Right kidney (tissue), 9 donors: ENCODE data around the gene CD40LG.

Source experiments
- DNase-seq: peaks from one replicate; pipeline ENCODE4 v3.0.0-alpha.2; 2016
- long read RNA-seq, 8 donors: transcript quantifications; one replicate each; lab custom pipeline, GENCODE V29; 2026

CD40LG gene
- long read RNA-seq, donor 1 = 0 reads
- long read RNA-seq, donor 2 = 0 reads
- long read RNA-seq, donor 3 = 0 reads
- long read RNA-seq, donor 4 = 0 reads
- long read RNA-seq, donor 5 = 0 reads
- long read RNA-seq, donor 6 = 0 reads
- long read RNA-seq, donor 7 = 0 reads
- long read RNA-seq, donor 8 = 0 reads

DNA sequence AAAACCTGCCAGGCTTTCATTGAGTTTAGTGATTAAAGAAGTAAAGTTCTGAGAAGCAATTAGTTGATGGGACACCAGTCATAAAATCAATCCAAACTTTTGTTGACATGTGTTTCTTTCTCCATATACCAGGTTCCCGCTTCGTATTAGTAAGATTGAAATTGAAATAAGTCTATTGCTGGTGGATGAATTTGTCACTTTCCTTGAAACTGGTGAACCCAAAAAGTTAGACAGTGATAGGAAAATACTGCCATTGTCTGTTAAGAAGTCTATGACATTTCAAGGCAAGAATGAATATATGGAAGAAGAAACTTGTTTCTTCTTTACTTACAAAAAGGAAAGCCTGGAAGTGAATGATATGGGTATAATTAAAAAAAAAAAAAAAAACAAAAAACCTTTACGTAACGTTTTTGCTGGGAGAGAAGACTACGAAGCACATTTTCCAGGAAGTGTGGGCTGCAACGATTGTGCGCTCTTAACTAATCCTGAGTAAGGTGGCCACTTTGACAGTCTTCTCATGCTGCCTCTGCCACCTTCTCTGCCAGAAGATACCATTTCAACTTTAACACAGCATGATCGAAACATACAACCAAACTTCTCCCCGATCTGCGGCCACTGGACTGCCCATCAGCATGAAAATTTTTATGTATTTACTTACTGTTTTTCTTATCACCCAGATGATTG is at the start of gene CD40LG:
Gene CD40LG, plus strand, starts transcription at position 482 of the 684 bp plus-strand sequence. Its CDS starts 91 bp downstream, at position 573.
- no peak for DNase-seq

DNA sequence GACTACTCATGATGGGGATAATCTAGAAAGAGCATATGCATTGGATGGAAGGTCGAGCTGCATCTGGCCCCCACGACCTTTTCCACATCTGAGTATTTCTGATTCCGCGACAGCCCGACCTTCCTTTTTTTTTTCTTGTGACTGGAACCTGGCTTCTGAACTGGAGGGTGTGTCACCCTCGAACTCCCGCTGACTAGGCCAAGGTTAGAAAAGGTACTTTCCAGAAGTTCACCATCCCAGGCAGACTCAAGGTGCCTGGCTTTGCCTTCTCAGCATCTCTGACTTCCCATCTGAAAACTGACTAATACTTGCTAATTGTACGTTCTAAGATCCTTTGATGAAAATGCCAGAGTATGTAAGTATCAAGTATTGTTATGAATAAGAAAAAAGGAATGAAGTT is 49.3 kb upstream of the CD40LG start:
- no peak for DNase-seq

DNA sequence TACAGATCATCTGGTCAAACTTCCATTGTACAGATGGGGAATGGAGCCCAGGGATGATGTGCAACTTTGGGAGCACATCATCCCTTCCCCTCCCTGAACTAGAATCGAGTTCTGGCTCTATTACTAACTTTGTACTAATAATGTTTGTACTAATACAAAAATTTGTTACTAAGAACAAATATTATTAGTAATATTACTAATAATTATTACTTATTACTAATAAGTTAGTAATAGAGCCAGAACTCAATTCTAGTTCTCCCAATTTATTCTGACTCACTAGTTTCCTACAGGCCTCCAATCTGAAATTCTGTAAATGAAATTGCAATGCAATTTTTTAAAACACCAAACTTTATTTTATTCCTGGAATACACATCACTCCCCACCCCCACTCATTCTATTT is 47.9 kb upstream of the CD40LG start:
- DNase-seq = no peak

DNA sequence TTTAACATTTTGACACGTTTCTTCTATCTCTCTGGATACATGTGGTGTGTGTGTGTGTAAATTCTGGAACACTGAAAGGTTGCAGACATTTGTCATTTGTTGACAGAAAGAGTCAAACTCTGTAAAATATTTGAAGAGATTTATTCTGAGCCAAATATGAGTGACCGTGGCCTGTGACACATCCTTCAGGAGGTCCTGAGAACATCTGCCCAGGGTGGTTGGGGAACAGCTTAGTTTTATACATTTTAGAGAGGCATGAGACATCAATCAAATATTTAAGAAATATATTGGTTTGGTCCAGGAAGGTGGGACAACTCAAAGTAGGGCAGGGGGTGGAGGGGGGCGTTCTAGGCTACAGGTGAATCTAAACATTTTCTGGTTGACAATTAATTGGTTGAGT is 40.7 kb upstream of the CD40LG start:
- DNase-seq = no peak

DNA sequence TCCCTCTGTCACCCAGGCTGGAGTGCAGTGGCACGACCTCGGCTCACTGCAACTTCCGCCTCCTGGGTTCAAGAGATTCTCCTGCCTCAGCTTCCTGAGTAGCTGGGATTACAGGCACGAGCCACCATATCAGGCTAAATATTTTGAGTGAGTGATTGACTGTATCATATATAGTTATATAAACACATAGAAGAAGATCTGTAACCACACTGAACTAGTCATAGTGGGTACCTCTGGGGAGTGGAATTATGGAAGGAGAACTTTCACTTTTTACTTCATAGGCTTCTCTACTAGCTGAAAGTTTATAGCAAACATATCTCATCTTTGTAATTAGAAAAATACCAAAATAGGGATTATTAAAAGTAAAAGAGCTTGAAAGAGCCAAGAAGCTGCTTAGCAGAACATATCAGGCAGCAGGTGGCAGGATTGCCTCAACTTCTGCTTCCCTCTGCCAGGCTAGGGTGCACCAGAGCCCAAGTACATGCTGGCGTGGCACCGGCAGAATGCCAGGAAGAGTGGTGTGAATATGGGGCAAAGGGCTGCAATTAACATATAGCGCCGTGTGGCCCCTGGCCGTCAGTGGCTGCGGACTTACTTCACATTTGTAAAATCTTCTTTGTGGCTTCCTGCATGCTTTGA is 39.5 kb upstream of the CD40LG start:
- peak; percentile 1 for DNase-seq

DNA sequence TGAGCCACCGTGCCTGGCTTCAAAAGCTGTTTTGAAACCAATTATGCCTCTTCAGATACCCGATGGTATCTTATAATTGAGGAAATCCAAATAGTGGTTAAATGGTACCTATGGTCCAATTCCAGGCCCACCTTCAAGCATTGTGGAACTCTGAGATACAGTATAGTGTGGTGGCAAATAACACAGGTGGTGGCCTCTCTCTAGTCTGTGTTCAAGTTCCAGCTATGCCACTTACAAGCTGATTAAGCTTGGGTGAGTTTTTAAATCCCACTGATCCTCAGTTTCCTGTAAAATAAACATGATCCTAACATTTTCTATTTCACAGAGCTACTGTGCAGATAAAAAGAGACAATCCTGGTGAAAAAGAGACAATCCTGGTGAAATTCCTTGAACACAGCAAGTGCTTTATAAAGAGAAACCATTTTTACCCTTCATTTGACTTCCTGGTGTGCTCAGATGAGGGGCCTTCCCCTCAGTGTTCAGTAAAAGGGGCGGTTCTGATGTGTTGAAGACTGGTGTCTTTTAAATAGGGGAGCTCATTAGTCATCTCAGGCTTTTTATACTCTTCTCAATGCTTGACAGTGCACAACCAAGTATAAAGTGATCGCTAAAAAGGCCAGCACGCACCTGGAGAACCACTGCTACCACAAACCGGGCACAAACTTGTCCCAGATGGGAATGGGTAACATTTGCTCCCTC is 30.8 kb upstream of the CD40LG start:
- no peak for DNase-seq

DNA sequence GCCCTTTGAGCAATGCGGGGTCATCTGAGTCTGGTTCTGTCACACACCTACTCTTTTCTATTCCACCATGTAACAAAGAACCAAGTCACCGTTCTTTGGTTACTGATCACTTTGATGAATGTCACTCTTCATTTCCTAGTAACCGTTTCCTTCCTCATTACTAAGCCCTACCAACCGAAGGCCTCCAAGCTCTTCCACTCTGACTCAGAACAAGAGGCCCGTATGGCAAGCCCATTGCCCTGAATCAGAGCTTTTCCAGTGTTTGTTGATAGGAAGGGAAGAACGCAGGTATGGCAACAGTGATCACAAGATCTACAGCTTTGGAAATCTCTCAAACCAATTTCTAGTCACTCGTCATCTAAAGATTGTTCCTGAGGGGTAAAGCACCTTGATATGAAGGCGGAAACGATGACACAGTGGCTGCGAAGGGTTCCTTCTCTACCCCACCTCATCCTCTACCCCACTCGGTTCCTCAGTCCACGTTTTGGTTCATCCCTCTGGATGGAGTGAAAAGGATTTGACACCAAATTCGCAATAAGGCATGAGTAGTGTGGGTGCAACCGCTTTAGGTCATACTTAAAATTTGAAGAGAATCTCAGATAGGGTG is 28.0 kb upstream of the CD40LG start:
- no peak for DNase-seq

DNA sequence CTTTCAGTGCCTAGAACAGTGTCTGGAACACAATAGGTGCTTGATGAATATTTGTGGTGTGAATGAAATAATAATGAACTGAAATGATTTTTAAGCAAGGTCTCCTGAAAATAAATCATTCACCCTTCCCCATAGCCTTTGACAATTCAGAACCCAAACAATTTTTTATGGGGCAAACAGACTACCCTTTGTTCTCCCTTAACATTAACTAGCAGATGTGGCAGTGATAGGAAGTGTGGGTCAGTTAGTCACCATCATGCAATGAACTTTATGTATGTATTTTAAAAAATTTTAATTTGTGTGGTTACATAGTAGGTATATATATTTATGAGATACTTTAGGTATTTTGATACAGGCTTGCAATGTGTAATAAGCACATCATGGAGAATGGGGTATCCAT is 27.2 kb upstream of the CD40LG start:
- DNase-seq = no peak

DNA sequence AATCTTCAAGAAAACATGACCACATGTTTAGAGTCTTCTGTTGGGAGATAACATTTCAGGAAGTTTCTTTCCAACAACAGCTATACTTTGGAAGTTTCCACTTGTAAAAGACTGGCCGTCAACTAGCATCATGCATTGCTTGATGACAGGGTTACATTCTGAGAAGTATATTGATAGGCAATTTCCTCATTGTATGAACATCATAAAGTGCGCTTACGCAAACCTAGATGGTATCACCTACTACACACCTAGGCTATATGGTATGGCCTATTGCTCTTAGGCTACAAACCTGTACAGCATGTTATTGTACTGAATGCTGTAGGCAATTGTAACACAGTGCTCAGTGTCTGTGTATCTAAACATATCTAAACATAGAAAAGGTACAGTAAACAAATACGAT is 25.4 kb upstream of the CD40LG start:
- DNase-seq = no peak

DNA sequence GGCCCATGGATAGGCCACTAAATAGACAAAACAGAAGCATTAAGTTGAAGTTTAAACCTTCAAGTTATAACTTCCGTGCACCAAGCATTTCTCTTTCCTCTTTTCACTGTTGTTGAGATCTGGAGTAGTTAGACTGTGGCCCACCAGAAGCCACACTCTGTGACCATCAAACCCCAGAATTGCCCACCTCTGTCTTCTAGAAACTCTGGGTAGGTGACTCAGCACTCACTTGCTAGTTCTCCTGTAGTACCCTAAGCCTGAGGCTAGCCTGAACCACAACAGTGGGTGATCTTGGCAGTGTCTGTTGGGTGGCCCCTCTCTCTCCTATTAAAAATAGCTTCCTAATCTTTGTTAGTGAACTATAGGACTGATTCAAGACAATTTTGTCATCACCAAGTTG is 24.6 kb upstream of the CD40LG start:
- no peak for DNase-seq

DNA sequence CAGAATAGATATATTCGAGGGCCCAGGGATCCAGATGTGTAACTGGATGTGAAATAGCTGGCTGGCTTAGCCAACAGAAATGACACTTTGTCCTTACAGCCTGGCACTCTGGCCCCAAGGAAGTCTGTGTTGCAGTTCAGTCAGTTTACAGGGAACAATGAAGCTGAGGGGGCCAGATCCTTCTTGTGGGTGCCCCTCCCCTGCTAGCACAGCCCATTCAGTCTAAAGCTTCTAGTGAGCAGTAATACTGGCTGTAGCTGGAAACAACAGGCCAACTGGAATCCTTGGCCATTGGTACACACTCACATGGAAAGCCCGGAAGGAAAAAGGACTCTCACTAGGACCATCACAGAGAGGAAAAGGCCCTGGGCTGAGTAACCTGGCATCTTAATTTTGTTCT is 22.7 kb upstream of the CD40LG start:
- no peak for DNase-seq

DNA sequence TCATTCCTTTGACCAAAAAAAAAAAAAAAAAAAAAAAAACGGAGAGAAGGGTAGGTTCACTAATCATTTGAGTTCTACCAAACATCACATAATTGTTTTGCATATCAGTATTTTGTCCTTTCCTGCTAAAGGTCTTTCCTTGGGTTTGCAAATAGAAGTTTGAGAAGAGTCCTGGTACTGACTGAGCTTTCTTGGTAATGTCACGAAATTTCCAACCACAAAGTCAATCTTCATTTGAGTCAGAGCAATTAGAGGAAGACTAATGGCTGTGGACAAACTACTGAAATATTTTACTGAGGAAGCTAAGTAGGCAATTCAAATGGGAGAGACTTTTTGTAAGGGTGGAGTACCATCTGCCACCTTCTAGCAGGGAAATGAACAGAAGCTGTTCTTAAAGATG is 21.7 kb upstream of the CD40LG start:
- no peak for DNase-seq

DNA sequence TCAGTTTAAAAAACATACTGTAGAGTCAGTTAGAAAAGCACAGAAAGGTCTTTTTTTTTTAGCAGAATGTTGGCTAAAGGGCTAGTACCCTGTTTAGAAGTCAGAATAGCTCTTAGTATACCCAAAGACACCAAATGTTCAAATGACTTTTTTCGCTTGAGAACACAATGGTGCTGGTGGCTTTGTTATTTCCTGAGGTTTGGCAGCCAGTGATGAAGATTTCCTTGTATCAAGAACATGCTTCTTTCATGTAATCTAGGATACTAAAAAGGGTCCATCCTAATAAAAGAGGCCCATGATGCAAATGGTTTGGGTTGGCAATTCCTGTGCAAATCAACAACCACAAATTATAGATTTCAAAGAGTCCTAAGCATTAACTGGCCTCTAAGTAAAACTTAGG is 21.1 kb upstream of the CD40LG start:
- DNase-seq = no peak

DNA sequence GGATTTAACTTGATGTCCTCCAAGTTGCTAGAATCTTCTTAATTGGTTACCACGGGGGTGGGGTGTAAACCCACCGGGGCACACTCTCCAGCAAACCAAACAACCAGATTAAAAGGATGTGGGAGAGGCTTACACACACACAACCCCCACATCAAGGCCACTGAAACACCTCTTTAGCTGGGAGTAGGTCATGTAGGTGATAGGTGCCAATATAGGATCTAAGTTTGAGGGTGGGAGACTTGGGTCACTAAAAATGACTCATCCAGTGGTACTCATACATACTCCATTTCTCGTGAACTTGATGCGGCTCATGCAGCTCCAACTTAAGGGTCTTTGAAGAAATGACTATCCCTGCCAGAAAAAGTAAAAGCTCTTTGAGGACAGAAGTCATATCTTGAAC is 20.5 kb upstream of the CD40LG start:
- no peak for DNase-seq

DNA sequence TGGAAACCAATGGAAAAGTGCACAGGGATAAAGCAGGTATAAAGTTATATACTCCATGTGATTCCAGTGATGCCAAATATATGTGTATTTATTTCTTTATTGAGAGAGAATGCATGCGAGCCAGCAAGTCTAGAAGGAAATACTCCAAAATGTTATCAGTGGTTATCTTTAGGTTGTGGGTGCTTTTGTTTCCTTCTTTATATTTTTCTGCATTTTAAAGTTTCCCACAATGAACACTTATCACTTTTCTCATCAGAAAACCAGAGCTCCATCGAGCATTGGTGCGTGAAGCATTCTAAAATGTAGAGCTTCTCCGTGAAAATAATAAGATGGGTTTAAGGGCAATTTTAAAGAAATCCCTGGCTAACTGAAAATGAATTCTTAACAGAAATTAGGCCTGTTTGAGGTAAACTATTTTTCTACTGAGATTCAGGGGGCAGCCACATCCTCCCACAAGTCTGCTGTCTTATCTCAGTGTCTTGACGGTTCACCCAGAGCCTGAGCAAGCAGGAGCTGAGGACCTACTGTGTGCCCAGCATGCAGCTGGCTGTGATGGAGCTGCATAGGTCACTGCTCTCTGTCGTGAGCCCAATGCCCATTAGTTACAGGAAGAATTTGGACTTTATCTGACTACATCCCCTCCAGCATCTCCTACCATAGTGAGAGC is 18.7 kb upstream of the CD40LG start:
- no peak for DNase-seq

DNA sequence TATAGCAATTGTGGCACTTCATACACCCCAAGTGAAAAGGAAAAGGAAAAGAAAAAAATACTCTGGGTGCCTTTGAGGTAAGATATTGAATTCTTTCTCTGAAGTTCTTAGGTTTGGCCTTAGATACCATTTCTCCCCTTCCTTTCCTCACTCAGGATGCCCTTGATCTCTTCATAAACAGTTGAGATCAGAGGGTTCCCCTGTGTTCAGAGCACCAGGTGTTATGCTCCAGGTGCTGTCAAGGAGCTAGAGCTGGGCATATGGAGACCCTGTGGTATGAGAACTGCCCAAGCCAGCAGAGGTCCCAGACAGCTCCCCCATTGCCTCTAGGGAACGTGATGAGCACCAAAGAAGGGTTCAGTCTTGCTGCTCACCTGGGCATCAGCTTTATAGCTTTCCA is 17.1 kb upstream of the CD40LG start:
- no peak for DNase-seq

DNA sequence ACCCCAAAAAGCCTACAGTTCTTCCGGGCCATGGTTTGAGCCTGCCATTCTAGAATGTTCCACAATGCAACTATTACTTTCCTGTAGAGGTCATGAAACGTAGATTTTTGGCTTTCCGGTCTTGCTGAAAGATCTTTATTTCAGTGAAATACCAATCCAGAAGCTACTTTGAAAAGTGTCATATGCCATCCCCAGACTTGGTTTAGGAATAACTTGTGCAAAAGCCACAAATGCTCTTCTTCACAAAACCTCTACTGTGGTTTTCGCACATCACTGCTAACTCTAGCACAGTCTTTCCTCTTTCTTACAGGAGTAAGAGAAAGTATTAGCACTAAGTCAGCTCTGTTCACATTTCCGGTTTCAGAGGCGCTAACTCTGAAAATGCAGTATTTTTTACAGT is 12.7 kb upstream of the CD40LG start:
- no peak for DNase-seq

DNA sequence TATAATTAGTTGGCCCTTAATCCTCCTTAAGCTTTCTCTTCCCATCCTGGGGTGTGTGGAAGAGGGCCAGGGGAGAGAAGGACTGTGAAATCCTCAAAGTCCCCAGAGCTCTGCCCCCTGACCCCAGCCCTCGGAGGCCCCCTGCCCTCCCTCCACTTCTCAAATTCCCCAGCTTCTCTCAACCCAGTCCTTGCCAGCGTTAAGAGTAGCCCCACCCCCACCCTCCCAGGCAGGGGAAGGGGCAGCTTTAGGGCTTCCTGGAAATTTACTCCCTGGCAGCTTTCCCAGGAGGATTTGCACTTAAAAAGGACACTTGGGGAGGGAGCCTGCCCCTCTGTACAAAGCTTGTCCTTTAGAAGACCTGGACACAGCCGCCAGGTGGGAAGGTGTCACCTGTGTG is 11.8 kb upstream of the CD40LG start:
- no peak for DNase-seq

DNA sequence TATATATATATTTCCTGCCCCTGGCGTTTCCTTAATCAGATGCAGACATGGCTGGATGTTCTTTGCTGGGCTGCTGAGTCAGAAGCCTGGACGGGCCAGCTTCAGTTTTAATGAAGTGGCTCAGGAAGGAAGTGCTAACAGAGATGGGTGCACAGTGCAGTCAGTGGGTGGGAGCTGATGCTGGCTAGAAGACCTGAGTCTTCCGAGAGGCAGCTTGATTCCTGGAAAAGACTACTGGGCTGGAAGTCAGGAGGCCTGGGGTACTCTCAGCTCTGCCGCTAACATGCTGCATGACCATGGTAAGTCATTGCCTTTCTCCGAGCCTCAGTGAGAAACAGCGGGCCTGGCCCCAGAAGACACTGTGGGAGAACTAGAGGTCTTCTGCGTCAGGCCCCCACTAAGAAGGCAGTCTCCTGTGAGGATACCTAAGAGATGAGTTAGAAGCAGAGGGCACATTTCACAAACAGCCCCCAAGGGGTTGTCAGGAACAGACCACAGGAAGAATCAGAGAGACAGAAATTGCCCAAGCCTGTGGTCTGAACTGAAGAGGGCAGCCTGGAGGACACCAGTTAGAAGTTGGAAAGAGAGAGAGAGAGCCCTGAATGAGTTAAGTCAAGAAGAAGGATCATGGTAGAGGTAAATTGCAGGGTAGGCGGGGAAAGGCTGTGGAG is 8.3 kb upstream of the CD40LG start:
- DNase-seq = no peak

DNA sequence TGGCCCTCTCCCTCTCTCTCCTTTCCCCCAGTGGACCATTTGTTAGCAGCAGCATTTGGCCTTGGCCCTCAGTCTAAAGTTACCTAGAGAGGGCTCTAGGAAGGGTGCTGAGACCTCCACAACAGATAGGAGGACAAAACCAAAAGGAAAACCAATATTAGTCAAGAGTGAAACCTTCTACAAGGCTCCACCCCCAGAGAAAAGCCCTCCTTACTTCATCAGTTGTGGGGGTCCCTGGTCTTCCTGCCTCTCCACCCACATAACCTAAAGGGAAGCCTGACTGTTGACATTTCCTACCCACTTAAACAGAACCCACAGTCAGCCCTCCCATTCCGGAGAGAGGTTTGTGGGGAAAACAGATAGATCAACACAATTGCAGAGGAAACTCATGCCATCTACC is 4.7 kb upstream of the CD40LG start:
- DNase-seq = no peak

DNA sequence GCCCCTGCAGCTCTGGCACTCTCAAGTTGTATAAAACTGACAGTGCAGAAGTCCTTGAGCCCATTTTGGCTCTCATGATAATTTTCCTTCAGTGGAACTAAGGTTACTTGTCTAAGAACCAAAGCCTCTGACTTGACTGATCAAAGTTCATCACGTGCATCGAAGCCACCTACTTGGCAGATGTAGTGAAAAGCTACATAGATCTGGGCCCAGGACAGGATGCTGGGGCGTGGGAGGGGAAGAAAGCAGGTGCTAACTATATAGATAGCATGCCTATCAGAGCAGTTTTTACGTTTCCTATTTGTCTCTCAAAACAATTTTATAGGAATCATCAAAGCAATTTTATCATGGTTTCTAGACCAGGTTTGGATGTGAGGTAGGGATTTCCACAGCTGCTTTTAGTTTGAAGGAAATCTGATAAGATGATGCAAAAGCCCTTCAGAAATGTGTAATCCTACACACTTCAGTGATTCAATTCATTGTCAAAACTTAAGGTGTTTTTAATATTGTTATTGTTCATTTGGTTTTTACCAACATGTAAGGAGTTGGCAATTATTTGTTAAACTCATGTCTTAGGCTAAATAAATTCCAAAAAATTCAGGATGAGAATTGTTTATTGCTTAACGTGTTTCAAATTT is 1.2 kb upstream of the CD40LG start:
- DNase-seq = no peak
